ENCODE measurements around the gene MAP2K4. TPM values are rescaled to one million over a fixed set of nuclear protein-coding genes. Genes with fewer than 3 reads are reported as not detected.

The MAP2K4 gene
- total and polyA plus RNA-seq, 2 experiments from 2014 or later: 38.5 to 53.6 TPM

DNA sequence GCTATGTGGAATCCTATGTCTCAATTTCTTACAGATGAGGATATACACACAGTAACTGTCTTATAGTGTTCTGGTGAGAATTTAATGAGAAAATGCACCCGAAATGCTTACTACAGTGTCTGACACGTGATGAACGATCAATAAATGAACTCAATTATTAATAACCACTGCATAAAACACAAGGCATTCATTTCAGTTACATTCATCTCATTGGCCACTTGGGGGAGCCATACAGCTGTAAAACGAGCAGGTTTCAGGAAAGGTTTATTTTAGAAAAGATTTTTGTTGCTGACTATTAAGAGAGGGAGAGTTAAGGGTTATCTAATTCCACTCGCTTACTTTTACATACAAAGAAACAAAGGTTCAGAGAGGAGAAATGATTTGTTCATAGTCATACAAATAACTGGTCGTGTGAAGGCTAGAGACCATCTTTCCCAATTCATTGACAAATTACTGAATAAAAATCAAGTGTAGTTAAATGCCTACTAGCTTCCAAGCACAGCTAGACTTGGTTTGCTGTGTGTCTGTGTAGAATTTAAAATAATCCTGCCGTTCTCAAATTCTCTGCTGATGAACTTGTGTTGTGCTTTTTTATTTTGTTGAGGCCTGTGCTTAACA is 160.1 kb downstream of the MAP2K4 start:
- no peak overlapping the region for H3K4me2 ChIP-seq
- H3K36me3 ChIP-seq (replicated peaks; ENCODE audit: insufficient read depth, low read depth): no peaks in the 10 kb centered on the region
- no peak overlapping the region for H3K4me3 ChIP-seq
- no peaks in the 10 kb centered on the region for H3K9me3 ChIP-seq (ENCODE audit: low read depth)
- peak; percentile 76 for DNase-seq (ENCODE audit: low spot score)
- H3K27ac ChIP-seq: no peak overlapping the region
- no peaks in the 10 kb centered on the region for H3K27me3 ChIP-seq
- H4K20me1 ChIP-seq (ENCODE audit: insufficient read depth, poor library complexity, severe bottlenecking): no peaks in the 10 kb centered on the region
- H2AFZ ChIP-seq: no peak overlapping the region
- TF ChIP-seq, protein P1, sequence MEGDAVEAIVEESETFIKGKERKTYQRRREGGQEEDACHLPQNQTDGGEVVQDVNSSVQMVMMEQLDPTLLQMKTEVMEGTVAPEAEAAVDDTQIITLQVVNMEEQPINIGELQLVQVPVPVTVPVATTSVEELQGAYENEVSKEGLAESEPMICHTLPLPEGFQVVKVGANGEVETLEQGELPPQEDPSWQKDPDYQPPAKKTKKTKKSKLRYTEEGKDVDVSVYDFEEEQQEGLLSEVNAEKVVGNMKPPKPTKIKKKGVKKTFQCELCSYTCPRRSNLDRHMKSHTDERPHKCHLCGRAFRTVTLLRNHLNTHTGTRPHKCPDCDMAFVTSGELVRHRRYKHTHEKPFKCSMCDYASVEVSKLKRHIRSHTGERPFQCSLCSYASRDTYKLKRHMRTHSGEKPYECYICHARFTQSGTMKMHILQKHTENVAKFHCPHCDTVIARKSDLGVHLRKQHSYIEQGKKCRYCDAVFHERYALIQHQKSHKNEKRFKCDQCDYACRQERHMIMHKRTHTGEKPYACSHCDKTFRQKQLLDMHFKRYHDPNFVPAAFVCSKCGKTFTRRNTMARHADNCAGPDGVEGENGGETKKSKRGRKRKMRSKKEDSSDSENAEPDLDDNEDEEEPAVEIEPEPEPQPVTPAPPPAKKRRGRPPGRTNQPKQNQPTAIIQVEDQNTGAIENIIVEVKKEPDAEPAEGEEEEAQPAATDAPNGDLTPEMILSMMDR (IDR thresholded peaks at IDR 0.05; ENCODE audit: poor library complexity): peak; percentile 88
- TF ChIP-seq EZH2 (IDR thresholded peaks at IDR 0.05; ENCODE audit: borderline replicate concordance): no peak
- no peak for TF ChIP-seq EZH2phosphoT487 (IDR thresholded peaks at IDR 0.05; ENCODE audit: low read depth, severe bottlenecking, unreplicated experiment)
- no peaks in the 10 kb centered on the region for H3K79me2 ChIP-seq
- no peaks in the 10 kb centered on the region for H3K4me1 ChIP-seq (ENCODE audit: insufficient read depth)
- no peaks in the 10 kb centered on the region for H3K9me2 ChIP-seq (replicated peaks; ENCODE audit: insufficient read depth)
- 11% methylated on average over 7 of the region's 7 CpGs for WGBS (ENCODE audit: low lambda C conversion rate, missing lambda C conversion rate)

- Histone ChIP-seq H3K9me3 (ENCODE audit: low read depth) (no peaks in the 10 kb centered on the region), H3K27ac (no peak overlapping the region), H2AFZ (no peak overlapping the region), H3K9me2 (replicated peaks; ENCODE audit: insufficient read depth) (no peaks in the 10 kb centered on the region), H3K79me2 (no peaks in the 10 kb centered on the region), H3K4me2 (no peak overlapping the region), H4K20me1 (ENCODE audit: insufficient read depth, poor library complexity, severe bottlenecking) (no peaks in the 10 kb centered on the region), H3K4me3 (no peak overlapping the region), H3K36me3 (replicated peaks; ENCODE audit: insufficient read depth, low read depth) (no peaks in the 10 kb centered on the region), H3K4me1 (ENCODE audit: insufficient read depth) (no peaks in the 10 kb centered on the region), H3K27me3 (no peaks in the 10 kb centered on the region)
- 93% methylated on average over 1 of the region's 1 CpG for WGBS (ENCODE audit: low lambda C conversion rate, missing lambda C conversion rate)
- TF ChIP-seq EZH2 (IDR thresholded peaks at IDR 0.05; ENCODE audit: borderline replicate concordance): no peak
- no peak for TF ChIP-seq EZH2phosphoT487 (IDR thresholded peaks at IDR 0.05; ENCODE audit: low read depth, severe bottlenecking, unreplicated experiment)
- TF ChIP-seq, protein P1 (IDR thresholded peaks at IDR 0.05; ENCODE audit: poor library complexity): no peak
- no peak for DNase-seq (ENCODE audit: low spot score)
Observed at GRCh38 chr17:12187658-12188057, 167.0 kb downstream of the MAP2K4 start.

DNA sequence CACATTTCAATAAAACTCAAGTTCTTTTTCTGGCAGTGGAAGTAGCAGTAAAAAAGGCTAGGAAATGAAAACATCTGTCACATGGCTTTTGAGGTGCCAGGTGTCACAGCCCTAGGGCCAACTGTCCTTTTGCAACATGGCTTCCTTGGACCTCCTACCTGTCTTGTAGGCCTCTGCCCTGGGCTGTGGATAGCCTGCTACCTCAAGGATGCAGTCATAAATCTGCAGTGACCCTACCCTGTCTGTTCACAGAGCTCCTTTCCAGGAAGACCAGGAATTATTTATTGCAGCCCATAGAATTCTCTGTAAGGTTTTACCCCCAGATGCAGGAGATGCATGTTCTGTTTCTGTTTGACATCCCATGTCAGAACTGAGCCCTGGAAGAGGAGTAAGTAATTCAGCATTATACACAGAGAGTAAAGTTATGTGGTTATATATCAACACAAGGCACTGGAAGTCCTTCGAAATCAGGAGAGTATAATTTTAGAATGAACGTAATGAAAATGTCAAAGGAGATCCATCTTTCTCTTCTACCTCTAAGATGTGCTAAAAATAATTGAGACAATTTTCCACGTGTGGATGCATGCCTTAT is 172.6 kb downstream of the MAP2K4 start:
- Histone ChIP-seq H4K20me1 (ENCODE audit: insufficient read depth, poor library complexity, severe bottlenecking) (no peaks in the 10 kb centered on the region), H3K79me2 (no peaks in the 10 kb centered on the region), H3K4me2 (no peak overlapping the region), H3K27ac (no peak overlapping the region), H3K4me1 (ENCODE audit: insufficient read depth) (no peaks in the 10 kb centered on the region), H2AFZ (no peak overlapping the region), H3K9me3 (ENCODE audit: low read depth) (no peaks in the 10 kb centered on the region), H3K27me3 (no peaks in the 10 kb centered on the region), H3K9me2 (replicated peaks; ENCODE audit: insufficient read depth) (no peaks in the 10 kb centered on the region), H3K4me3 (no peak overlapping the region), H3K36me3 (replicated peaks; ENCODE audit: insufficient read depth, low read depth) (no peaks in the 10 kb centered on the region)
- 85% methylated on average over 3 of the region's 3 CpGs for WGBS (ENCODE audit: low lambda C conversion rate, missing lambda C conversion rate)
- TF ChIP-seq, protein P1 (IDR thresholded peaks at IDR 0.05; ENCODE audit: poor library complexity): no peak
- no peak for TF ChIP-seq EZH2phosphoT487 (IDR thresholded peaks at IDR 0.05; ENCODE audit: low read depth, severe bottlenecking, unreplicated experiment)
- DNase-seq (ENCODE audit: low spot score): no peak

MicroRNAs within 50 kb of the gene (microRNA counts, 767-probe panel; counts per million panel counts)
- microRNA hsa-miR-744-5p: not detected

Small RNAs within 50 kb of the gene (microRNA-seq; reads per million reads assigned to microRNA genes)
- 20,494 reads per million, percentile 97 among the genes with 10 or more reads in this experiment for gene MIR744

Small RNAs within 50 kb of the gene (small RNA-seq; reads per million reads assigned to genes)
- gene MIR744 (92.0 reads per million, percentile 97 among the genes with 10 or more reads in this experiment), gene RNU11-2P (not detected)

Other genes with a start within 250 kb of the MAP2K4 start
- 7.3 and 9.5 TPM in 2 replicates for gene ZNF18, start 23.4 kb upstream of the MAP2K4 start, total RNA-seq
- 6.7 and 7.3 TPM in 2 replicates for gene ZNF18, start 23.4 kb upstream of the MAP2K4 start, polyA plus RNA-seq